ENCODE data around the gene EVI5.
A peak's percentile ranks its signal among the peaks of the same experiment; 100 is the strongest.

Gene EVI5

DNA sequence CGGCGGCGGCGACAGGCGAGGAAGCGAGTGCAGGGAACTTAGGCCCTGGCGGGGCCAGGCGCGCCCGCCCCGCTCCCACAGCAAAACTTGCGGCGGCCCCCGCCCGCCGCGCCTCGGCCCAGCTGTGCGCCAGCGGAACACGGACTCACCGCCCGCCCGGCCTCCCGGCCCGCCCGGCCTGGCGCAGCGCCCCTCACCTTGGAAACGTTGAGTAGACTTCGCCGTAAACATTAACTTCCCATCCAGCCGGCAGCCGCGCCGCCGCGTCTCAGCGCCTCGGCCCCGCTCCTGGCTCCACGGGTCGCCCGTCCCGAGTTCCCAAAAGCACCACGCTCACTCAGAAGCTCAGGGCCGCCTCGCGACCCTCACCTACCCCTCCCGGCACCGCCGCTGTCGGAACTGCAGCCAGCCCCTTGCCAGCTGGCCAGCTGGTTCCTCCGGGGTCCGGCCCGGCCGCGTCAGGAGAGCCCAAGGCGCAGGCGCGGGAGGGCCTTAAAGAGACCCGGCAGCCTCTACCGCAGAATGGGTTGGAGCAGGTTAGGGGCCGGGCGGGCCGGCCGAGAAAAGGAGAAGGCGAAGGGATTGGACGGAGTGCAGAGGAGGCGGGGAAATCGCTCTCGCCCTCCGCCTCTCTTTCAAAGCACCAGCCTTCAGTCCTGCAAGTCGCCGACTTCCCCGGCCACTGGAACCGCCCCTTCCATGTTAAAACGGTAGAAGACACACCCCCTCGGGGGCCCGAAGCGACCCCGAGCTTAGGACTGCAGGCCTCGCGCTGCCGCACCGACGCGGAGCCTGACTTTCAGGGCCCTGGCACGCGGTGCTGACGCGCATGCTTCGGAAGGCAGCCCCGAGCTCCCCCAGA is at the start of gene EVI5:
Gene EVI5, minus strand, starts transcription at position 470 of the 862 bp plus-strand sequence. CDS start 48,562 bp downstream, outside the sequence.
- DNase-seq (ENCODE audit: low read depth) = peak; percentile 58

DNA sequence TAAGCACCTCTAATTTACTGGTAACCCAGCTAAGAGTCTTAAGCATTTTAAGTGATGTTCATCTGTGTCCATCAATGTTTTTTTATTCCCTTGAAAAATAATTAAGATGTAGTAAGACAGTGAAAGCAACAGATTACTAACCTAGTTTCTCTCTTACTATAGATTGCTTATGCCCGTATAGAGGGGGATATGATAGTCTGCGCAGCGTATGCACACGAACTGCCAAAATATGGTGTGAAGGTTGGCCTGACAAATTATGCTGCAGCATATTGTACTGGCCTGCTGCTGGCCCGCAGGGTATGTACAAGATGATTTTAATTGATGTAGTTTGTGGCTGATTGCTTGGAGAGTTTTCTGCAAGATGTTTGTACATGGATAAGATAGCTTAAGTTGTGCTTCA is 49.7 kb upstream of the EVI5 start:
- no peak for DNase-seq (ENCODE audit: low read depth)

DNA sequence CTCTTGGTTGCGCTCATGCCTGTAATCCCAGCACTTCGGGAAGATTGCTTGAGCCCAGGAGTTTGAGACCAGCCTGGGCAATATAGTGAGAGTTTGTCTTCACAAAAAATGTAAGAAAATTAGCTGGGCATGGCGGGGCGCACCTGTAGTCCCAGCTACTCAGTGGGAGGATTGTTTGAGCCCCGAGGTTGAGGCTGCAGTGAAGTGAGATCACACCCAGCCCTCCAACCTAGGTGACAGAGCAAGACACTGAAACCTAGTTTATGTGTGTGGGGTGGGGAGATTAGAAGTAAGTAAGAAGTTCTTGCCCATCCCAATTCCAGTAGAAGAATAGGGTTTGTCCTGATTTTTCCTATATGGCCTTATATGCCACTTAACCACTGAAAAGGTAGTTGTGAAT is 48.9 kb upstream of the EVI5 start:
- no peak for DNase-seq (ENCODE audit: low read depth)

- no peak for DNase-seq (ENCODE audit: low read depth)
These were observed 47.7 kb upstream of the EVI5 start for GRCh38 chr1:92832537-92833114.

DNA sequence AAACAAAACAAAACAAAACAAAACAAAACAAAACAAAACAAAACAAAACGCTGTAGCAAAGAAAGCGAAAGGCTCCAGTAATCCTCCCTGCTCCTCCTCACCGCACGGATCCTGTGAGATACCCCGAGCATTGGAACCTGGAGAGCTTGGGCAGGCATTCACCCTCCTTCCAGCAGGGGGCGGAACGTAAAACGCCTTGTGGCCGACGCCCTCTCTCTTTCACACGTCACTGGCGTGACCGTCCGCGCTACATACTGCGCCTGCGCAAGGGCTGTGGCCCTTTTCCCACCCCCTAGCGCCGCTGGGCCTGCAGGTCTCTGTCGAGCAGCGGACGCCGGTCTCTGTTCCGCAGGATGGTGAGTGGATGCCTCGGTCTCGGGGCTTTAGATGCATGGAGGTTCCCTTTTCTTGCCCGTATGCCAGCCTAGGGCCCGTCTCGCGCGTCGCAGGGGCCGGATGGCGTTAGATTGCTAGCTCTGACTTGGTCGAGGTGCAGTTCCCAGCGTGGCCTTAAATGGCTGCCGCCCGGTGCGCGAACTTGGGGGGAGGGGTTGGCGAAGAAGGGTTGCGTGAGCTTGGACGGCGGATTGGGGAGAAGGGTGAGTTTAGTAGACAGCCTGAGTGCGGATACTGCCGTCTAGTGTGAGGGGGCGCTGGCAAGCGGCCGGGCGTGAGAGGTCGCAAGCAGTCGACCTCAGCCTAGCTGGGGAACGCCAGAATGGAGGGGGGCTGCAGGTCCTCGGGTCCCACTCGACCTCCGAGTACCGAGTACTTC is 47.0 kb upstream of the EVI5 start, which contains the start of gene RPL5:
Gene RPL5, plus strand, starts transcription at position 279 of the 775 bp plus-strand sequence. Its CDS starts 75 bp downstream, at position 354.
- DNase-seq (ENCODE audit: low read depth) = peak; percentile 96

- DNase-seq (ENCODE audit: low read depth) = no peak
These were observed 46.5 kb upstream of the EVI5 start for GRCh38 chr1:92831368-92831761.

DNA sequence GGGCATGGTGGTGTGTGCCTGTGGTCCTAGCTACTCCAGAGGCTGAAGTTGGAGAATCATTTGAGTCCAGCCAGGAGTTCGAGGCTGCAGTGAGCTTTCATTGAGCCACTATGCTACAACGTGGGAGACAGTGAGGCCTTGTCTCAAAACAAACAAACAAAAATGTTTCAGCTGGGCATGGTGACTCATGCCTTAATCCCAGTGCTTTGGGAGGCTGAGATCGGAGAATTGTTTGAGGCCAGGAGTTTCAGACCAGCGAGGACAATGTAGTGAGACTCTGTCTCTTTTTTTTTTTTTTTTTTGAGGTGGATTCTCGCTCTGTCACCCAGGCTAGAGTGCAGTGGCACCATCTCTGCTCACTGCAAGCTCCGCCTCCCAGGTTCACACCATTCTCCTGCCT is 41.9 kb upstream of the EVI5 start:
- no peak for DNase-seq (ENCODE audit: low read depth)

DNA sequence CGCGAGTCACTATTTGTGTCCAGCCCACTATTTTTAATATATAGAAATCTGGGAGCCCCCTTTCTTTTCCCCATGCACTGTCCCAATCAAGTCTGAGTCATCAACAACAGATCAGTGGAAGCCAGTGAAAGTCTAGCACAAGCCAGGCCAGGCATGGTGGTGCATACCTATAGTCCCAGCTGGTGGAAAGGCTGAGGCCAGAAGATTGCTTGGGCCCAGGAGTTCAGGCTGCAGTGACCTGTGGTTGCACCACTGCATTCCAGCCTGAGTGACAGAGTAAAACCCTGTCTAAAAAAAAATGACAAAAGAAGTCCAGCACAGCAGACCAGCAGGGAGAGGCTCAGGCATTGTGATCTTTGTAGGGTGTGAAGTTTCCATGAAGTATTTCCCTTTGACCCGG is 38.0 kb upstream of the EVI5 start:
- no peak for DNase-seq (ENCODE audit: low read depth)

GRCh38 chr1:92820551-92820950 is 35.6 kb upstream of the EVI5 start:
- DNase-seq (ENCODE audit: low read depth) = no peak

GRCh38 chr1:92820024-92820423 is 35.1 kb upstream of the EVI5 start:
- no peak for DNase-seq (ENCODE audit: low read depth)

DNA sequence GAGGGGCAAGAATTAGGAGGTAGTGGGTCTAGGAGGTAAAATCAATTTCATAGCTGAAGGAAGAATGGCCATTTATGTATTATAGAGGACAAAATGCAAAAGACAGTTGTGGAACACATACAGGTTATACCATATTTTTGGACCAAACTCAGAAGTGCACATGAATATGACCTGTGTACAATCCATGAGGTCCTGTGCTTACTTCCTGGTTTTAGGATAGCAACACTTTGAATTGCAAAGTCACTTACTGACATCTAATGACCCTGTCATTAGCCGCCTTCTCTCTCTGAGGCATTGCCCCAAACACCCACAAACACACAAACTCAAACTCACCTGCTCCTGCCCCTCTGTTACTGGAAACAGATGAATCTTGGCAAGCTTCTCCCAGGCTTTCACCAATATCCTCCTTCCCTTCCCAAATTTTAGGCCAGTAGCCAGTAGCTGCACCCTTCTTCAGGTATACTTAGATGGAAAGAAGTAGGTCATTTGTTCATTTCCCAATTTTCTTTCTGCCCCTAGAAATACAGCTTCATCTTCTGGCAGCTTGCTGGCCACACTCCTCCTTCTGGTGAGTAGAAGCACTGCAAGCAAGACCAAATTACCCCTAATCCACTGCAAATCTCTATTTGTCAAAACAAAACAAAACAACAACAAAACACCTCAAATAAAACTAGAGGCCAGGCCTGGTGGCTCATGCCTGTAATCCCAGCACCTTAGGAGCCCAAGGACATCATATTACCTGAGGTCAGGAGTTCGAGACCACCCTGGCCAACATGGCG is 33.3 kb upstream of the EVI5 start:
- DNase-seq (ENCODE audit: low read depth) = no peak

- DNase-seq (ENCODE audit: low read depth) = no peak
These were observed 32.3 kb upstream of the EVI5 start for GRCh38 chr1:92817137-92817697.

DNA sequence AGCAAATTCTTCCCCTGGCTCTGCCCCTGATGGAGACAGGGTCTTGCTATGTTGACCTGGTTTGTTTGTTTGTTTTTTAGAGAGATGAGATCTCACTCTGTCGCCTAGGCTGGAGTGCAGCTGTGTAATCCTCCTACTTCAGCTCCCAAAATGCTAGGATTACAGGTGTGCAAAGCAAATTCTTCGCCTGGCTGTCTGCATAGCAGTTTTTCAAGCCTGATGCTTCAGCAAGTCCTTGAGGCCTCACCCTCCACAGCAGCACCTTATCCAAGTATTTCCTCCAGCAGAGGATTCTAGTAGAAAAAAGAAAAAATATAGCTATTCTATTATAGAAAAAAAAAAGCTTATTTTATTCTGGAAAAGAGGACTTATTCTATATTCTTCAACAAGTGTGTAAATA is 31.8 kb upstream of the EVI5 start:
- DNase-seq (ENCODE audit: low read depth) = no peak

GRCh38 chr1:92808381-92808780 is 23.5 kb upstream of the EVI5 start:
- no peak for DNase-seq (ENCODE audit: low read depth)

- DNase-seq (ENCODE audit: low read depth) = no peak
These were observed 20.3 kb upstream of the EVI5 start for GRCh38 chr1:92805216-92805615.

DNA sequence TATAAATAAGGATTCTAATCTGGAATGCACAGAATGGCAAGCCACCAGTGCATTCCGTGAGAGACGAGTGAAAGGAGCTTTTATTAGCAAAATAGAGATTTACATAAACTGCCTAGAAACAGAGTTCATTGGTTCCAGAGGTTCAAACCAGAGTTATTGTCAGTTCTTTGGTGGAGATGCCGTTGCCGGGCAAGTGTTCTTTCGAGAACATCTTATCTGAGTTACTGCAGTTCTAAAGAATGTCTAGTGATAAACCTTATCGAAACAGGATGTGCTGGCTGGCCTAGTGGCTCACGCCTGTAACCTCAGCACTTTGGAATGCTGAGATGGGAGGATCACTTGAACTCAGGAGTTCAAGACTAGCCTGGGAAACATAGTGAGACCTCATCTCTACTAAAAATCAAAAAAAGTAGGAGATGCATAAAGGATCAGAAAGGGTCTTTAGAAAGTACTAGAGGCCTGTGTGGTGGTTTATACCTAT is 19.9 kb upstream of the EVI5 start:
- no peak for DNase-seq (ENCODE audit: low read depth)

DNA sequence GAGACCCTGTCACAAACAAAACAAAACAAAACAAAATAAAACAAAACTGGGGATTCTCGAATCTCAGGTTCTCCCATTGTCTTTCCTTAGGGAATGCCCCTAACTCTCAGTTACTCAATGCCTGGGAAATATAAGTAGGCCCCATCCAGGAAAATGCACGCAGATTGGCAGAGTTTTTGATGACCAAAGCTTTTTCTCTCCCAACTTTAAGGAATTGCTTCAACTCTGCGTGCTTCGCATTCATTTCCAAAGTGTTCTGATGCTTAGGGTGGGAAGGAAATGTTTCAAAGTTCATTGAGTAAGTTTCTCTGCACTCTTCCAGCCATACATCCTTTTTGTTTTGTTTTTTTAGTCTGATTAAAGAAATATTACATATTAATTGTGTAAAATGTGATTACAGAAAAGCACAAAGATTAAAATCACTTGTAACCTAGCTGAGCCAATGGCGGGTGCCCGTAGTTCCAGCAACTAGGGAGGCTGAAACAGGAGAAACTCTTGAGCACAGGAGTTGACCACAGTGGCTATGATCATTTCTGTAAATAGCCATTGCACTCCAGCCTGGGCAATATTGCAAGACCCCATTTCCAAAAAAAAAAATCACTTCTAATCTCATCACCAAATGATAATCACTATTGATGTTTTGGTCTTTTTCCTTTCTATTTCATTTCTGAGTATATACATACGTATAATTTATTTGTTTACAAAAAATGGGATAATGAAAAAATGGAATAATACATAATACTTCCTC is 18.4 kb upstream of the EVI5 start:
- DNase-seq (ENCODE audit: low read depth) = no peak

DNA sequence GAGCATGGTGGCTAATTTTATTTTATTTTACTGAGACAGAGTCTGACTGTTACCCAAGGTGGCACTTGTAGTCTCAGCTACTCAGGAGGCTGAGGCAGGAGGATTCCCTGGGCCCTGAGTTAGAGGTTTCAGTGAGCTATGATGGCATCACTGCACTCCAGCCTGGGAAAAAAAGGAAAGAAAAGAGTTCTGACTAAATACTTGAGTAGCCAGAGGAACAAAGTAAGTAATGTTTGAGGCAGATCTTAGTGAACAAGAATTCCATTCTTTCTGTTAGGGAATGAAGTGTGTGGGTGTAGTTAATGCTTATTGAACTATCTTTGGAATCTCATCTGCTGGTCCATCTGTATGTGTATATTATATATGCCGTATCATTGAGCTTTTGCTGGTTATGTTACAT is 13.1 kb upstream of the EVI5 start:
- DNase-seq (ENCODE audit: low read depth) = no peak

GRCh38 chr1:92797297-92797696 is 12.4 kb upstream of the EVI5 start:
- DNase-seq (ENCODE audit: low read depth) = no peak

- no peak for DNase-seq (ENCODE audit: low read depth)
These were observed 10.3 kb upstream of the EVI5 start for GRCh38 chr1:92795166-92795565.

GRCh38 chr1:92792340-92792782 is 7.5 kb upstream of the EVI5 start:
- no peak for DNase-seq (ENCODE audit: low read depth)

Data from stimulated activated CD8-positive, alpha-beta memory T cell treated with anti-CD3 and anti-CD28 coated beads, Interleukin-4, amount 100 ng/mL, for 24 hours (primary cell).